TTC549 (cell line): ENCODE results near the gene EVI2B.
"Not testable (repeated sequence)": the region's sequence is repeated elsewhere in the genome, so short reads cannot be mapped to it uniquely, and the experiment has no call there.

Experiments
- FAIRE-seq: peaks from 2 replicates; lab custom pipeline; 2012; peaks lifted over from hg19 to GRCh38; lab: Jason Lieb, UNC

The EVI2B gene

GRCh38 chr17:31269036-31269577 is 44.7 kb downstream of the EVI2B start:
- FAIRE-seq, result no peak

GRCh38 chr17:31266042-31266441 is 47.8 kb downstream of the EVI2B start:
- no peak for FAIRE-seq

DNA sequence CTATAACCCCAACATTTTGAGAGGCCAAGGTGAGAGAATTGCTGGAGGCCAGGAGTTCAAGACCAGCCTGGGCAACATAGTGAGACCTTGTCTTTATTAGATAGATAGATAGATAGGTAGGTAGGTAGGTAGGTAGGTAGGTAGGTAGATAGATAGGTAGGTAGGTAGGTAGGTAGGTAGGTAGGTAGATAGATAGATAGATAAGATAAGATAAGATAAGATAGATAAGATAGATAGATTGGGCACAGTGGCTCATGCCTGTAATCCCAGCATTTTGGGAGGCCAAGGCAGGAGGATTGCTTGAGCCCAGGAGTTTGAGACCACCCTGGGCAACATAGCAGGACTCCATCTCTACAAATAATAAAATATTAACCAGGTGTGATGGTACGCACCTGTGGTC is 50.9 kb downstream of the EVI2B start:
- not testable (repeated sequence) for FAIRE-seq

DNA sequence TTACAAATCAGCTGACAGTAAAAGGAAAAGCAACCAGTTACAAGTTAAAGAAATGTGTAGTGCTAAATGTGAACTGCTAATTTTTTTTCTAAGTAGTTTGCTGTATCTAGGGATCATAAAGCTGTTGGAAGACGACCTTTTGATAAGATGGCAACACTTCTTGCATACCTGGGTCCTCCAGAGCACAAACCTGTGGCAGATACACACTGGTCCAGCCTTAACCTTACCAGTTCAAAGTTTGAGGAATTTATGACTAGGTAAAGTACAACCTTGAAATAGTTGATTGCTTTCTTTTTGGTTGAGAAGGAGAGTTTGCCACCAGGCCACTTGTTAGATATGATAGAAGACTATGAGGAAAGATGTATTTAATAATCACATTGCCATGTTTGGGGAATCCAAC is 52.3 kb downstream of the EVI2B start:
- no peak for FAIRE-seq

DNA sequence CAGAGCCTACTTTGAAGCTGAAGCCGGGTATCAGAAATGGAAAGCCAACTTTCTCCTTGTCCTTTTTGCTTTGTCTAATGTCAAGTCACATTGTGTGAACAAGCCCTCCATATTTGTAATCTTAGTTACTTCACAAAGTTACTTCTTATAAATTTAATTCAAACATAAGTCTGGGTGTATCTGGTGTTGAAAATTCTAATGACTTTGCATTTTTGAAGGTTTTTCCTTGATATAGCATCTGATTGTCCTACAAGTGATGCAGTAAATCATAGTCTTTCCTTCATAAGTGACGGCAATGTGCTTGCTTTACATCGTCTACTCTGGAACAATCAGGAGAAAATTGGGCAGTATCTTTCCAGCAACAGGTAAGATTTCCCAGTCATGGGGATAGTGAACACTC is 53.7 kb downstream of the EVI2B start:
- no peak for FAIRE-seq

GRCh38 chr17:31256936-31257335 is 56.9 kb downstream of the EVI2B start:
- FAIRE-seq, result no peak

- no peak for FAIRE-seq
Measured at GRCh38 chr17:31254654-31255053, 59.2 kb downstream of the EVI2B start.
